ENCODE data around the gene LYPD6B.

LYPD6B gene

DNA sequence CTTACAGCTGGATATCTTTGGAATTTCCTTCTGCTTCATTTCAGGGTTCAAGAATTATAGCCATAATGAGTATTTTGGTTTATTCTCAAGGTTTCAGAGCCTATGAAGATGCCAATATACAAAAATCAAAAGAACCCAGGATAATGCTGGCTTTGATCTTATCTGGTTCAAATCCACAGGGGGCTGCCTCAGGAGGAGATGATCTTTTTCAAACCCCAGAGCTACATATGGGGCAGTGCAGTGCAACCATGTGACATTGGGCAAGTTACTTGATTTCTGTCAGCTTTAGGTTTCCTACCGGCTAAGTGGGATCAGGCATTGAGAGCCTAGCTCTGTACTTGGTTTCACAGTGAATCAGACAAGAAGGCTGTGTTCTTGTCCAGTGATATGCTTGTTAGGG, 23.0 kb upstream of the LYPD6B start:
- no peak for DNase-seq

DNA sequence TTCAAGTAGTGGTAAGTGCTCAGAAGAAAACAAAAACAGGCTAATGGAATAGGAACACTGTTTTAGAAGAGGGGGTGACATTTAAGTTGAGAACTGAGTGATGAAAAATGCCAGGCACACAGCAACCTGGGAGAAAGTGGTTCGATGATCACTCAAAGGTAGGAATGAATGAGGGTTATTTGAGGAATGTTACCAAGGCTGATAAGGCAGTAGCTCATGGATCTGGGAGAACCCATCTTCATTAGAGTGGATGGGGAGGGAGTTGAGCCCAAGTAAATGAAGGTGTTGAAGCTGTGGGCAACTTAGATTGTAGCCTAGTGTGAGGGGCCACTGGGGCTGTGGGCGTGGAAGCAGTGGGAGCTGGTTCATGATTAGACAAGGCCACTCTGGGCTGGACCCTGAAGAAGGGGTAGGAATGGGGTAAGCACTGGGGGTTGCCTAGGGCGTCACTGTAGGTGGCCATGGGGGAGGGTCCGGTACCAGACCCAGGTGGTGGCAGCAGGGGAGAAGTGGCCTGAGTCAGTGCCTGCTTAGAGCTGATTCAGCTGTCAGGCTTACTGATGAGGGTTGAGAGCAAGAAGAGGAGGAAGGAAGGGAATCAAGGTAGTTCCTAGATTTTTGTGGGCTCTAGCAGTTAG, 22.5 kb upstream of the LYPD6B start:
- no peak for DNase-seq

DNA sequence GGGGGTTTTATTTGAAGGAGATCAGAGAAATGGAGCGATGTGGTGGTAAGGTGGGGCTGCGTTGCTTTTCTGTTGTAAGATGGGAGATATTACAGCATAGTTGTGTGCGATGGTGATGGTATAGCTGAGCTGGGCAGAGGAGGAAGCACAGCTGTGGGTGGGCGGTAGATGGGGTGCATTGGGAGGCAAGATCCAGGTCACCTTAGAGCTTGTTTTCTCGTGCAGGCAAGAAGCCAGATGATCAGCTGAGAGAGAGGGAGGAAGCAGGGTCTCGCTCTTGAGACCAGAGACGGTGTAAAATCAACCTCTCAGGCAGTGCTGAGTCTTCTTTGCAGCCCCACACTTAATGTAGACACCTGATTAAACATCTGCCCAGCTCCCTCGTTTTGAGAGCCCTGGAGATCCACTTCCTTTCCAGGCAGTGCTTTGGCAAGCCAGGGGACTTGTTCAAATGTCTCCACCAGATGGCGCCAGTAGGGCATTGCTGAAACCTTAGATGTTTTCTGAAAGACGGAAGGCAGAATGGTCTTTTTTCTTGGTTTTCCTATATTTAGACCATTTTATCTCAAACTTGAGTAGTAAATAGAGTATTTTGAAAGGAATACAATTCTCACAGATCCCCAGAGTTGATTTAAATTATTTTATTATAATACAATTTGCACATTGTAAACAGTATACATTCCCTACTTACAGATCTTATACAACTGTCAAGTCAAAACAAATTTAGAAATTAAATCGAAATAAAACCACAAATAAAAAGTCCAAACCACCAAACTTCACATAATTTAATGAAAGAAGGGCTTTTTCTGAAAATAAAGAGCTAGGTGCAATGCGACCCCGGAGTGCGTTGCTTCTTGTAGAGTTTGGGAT, 21.1 kb upstream of the LYPD6B start:
- peak; percentile 72 for DNase-seq

DNA sequence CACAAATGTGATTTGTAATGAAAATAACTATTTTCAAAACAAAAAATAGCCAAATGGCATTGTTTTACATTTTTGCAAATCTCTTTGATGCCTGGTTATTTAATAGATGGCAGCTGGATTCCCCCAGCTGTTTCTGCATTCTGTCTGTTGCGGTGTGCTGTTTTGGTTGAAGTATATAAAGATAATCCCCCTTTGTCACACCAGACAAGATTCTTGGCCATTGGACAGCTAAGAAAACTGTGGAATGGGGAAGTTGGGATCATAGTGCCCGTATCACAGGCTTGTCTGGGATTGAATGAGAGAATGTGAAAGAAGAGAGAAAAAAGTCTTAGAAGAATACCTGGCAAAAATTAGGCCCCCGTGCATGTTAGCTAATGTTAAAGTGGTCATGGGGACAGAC, 19.5 kb upstream of the LYPD6B start:
- DNase-seq = no peak

DNA sequence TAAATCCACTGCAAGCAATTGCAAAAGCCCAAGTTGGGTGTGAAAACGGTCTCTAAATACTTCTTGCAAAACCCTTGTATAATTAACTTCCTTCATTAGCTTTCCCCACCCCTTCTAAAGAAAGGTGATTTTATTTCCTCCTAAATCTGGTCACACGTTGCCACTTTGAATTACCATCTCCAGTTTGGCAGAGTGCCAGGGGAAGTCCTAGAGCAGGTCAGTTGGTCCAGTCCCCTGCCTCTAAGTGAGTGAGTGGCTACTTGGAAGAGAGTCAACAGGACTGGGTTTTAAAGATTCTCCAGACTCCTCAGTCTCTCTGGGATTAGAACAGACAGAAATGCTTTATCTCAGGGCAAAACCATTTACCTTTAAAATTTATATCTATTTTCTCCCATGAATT, 18.7 kb upstream of the LYPD6B start:
- no peak for DNase-seq

DNA sequence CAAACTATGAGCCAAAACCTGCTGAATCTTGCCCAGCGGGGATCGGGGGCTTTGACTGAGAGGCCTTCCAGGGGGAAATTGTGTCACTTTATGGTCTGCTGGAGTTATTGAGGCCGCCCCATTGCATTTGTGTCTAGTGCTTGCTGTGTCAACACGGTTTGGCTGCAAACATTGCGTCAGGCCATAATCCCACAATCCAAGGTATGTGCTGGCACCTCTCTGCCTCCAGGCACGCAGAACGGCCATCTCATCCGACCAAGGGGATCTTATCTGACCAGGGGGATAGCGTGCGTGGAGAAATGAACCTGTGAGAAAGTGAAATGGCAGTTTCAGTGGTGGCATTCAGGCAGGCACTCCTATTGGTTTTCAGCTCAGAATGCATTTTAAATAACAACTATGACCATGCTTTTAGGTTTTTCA, 18.1 kb upstream of the LYPD6B start:
- DNase-seq = no peak

DNA sequence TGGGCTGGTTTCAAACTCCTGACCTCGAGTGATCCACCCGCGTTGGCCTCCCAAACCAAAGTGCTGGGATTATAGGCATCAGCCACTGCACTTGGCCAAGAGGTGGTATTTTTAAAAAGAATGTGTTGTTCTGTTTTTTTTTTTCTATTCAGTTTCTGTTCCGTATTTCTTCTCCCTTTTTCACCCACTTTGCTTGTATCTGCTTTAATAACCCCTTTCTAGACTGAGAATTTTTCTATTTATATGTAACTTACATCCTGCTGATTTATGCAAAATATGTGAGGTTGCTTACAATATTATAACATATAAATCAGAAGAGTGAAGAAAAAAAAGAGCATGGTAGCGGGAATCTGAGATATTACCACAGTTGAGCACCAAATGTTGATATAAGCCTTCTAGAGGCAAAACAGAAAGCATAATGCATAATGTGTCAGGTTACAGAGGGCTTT, 17.2 kb upstream of the LYPD6B start:
- DNase-seq = no peak

DNA sequence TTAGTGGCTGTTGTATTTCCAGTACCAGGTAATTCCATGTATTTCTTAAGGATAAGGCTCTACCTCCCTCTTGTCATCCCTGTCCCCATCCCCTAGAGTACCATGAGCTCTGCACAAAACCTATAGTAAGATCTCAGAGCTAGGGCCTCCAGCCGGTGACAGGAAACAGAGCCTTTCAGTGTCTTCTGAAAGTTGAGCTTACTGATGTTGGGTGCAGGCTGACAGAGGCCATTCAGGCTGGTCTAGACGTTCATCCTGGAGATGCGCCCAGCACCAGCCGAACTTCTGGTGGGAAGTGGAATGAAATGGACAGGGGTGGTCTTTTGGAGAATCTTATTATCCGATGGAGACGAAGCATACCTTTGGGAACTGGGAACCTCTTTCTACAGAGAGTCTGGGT, 16.7 kb upstream of the LYPD6B start:
- DNase-seq = no peak

DNA sequence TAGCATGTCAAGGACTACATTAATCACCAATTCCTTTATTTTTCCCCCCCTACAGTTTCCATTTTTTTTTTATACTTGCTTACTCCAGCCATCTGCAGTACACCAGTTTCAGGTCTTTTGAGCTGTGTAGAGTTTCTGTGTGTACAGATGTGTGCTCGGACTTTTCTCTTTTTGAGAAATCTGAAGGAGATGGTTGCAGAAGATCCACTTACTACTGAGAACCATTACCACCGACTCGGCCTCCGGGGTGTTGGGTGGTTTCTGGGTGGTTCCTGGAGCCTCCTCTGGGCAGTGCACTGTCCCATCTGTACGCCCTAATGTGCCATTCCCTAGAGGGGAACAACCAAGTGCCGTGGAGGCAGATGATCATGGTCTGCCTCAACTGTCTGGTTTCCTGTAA, 15.4 kb upstream of the LYPD6B start:
- no peak for DNase-seq

DNA sequence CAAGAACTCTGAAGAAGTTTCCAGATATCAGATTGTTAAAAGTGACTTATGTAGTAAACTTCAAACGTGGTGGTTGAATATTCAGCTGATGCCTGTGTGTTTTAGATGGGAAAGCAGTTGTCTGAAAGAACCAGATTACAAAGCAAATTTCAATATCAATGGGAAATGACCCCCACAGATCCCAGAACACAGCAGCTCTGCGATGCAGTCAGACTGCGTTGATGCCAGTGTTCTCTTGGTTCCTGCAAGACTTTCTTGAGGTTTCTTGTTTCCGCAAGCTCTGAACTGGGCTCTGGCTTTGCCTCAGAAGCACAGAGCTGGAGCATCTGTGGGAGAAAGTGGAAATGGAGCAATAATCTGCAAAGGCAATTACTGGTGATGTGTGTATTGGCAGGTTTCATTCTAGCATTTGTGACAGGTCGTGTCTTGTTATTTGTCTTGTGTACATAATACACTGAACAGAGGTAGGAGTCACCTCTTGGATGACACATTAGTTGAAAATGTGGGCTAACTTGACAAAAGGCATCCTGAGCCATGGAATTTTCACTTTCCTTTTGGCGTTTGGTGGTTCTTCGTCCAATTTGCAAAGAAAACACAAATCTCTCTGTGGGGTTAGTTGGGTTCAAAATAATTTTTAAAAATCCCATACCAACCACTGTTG, 10.8 kb upstream of the LYPD6B start:
- DNase-seq = no peak

DNA sequence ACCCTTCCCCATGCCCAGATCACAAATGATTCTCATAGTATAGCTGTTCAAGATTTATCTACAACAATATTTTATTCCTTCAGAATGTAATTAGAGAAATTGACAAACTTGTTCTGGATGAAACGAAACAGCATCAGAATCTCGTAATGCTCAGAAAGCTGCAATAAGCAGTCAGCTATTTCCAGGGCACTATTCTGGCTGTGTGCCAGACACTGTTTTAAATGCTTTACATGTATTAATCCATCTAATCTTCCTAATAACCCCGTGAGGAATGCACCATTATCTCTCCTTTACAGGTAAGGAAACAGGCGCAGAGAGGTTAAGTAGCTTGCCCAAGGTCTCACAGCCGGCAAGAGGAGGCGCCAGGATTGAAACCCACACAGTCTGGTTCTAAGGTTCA, 10.1 kb upstream of the LYPD6B start:
- no peak for DNase-seq

DNA sequence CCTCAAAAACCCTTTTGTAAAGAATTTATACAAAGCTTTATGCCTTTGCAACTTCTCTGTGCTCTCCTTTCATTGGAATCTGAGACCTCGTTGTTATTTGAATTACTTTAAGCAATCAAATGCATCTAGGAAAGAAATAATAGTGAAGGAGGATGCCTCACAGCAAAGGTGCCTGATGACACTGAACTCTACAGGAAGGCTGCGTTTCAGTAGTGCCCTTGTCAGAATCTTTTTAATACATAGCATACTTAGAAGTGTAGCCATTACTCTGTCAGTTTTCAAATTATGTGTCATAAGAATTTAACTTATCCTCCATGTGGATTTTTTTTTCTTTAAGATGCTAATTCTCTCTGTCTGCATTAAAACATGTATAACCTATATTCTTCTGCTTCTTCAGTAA, 9.6 kb upstream of the LYPD6B start:
- no peak for DNase-seq

DNA sequence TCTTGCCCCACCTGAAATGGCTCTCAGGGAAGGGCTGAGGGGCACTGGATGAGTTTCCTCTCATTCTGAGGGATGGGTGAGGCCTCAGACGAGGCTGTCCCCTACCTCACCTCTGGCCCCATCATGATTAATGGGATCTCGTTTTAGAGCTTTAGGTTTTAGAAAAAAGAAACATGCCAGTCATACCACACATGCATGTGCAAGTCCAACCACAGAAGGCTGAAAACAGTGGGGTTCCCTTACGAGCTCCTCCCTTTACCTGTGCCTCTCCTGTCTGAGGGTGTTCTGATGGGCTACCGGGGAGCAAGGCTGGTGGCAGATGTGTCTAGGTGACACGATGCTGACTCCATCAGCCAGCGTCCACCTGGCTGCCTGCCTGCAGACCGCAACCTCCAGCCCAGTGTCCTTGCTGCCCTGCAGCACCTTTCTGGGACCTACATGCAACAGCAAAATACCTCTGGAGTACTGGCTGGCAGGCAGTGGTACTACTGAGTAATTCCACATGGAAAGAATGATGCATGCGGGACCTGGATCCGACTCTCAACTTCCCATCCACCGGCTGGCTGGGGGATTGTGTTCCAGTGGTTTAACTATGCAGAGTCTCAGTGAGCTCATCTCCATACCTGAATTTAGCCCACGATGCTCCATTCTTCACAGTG, 9.1 kb upstream of the LYPD6B start:
- DNase-seq = no peak

DNA sequence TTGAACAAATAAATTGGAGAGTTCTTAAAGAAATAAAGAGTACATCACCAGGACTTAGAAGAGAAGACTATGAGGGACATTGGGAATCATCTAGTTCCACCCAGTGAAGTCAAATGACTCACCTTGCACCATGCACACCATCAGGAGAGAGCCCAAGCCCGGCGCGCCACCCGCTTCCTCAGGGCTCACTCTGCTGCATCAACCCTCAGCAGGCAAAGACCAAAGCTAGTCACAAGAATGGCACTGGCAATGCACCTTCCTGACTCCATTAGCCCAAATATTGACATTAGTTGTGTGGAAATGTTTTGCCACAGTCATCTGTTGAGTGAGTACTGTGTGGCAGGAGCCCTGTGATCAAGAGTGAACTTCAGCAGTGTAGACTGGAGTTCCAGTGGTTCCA, 7.1 kb upstream of the LYPD6B start:
- no peak for DNase-seq

DNA sequence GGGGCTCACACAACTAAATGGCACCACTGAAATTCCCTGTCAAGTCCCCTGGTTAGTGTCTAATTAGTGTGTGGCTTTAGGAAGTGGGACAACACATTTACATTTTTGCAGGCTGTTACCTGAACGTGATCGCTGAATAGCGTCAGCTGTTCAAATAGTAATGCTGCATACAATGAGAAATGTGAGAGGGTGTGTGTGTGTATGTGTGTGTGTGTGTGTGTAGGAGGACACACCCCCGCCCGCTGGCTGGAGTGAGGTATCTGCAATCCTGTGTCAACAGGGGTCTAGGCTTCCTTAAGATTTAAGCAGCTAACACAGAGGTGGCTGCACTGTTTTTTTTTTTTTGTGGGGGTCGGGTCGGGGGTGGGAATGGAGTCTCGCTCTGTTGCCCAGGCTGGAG, 4.8 kb upstream of the LYPD6B start:
- no peak for DNase-seq

DNA sequence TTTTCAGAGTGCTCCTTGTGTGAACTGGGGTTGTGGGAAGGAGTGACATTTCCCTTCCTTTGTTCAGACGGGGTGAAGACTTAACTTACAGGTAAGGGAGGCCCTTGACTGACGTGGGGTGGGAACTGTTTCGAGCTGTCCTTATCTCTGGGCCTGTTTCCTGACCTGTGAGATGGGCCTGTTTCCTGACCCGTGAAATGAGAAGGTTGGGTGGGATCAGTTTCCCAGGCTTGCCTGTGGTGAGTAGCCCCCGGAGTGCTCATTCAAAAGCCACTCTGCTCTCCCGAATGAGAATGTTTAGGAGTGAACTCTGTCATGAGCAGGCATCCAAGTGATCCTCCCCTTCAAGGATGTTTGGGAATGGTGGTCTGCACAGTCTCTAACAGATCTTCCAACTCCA, 4.1 kb upstream of the LYPD6B start:
- no peak for DNase-seq

DNA sequence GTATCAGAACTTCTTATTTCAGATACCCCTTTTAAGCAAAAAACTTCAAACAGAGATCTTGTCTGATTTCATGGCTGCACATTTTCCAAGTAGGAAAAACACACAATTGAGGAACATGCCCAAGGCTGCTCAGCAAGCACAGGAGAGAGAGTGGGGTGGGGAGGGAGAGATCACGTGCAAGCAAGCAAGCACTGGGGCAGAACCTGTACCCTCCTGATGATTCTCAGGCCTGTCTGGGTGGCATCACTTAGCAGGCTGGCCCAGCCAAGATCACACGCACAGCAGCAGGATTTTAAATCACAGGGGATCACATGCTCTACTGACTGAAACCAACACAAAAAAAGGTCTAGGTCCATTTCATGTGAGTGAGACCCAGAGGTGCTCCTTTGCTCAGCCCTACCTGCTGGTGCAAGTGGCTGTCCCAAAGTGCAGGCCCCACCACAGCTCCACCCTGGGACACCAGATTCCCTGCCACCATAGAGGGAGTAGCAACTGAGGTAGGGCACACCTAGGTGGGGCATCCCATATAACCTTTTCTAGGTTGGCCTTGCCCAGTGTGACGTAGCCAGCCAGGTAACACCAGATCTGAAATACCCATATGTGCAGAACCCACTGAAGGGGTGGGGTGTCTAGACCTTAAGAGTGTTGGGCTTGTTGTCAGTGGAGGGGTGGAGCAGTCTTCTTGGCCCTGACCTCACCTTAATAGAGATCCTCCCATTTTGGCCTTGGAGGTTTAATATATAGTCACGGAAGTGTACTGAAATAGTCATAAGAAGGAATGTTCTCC, 1.8 kb upstream of the LYPD6B start:
- DNase-seq = no peak

DNA sequence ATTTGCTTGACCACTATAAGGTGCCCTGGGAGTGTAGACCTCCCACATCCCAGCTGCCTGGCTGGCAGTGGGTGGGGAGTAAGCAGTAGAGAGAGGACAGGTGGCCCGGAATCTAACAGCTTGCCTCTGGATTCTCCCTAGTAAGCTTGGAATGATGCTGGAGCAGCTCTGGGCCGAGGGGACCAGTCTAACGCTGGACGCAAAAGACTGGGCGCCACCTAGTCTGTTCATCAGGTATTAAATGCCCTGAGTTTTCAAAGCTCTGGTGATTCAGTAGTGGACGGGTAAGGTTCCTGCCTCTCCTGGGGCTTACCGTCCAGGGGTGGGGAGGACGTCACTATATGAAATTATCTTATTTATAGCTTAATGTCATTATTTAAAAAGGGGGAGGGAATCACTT, 648 bp upstream of the LYPD6B start:
- no peak for DNase-seq

DNA sequence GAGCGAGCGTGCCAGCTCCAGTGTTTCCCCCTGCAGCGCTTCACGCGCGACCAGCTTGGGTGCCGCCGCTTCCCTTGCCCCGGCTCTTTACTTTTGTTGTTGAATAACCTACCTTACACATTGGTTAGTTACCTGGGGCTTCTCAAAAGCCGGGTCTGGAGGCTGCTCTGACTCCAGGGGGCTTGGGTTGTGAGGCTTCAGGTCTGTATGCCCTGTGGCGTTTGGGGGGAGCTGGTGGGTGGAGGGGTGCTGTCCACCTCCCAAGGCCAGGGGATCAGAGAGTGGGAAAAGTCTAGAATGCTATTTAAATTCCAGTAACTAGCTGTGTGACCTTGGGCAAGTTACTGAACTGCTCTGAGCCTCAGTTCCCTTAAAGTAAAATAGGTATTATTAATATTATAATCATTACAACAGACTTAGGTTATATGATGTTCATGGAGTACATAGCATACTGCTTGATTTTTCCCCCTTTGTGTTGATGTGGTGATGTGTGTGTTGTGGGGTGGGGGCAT, 770 bp downstream of the LYPD6B start:
- DNase-seq = no peak

DNA sequence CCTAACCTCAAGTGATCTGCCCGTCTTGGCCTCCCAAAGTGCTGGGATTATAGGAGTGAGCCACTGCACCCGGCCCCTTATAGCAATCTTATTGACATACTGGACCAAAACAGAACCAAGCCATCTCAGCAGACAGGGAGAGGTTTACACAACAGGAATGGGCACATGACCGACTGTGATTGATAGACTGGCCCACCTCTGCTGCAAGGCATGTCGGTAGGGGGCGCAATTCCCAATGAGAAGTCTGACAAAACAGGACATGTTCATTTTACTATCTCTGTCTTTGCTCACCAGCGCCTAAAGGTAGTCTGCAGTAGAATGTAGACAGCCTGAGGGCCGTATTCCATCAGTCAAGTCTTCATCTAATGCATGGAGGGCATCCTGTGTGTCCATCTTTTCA, 2.0 kb downstream of the LYPD6B start:
- DNase-seq = peak; percentile 43

DNA sequence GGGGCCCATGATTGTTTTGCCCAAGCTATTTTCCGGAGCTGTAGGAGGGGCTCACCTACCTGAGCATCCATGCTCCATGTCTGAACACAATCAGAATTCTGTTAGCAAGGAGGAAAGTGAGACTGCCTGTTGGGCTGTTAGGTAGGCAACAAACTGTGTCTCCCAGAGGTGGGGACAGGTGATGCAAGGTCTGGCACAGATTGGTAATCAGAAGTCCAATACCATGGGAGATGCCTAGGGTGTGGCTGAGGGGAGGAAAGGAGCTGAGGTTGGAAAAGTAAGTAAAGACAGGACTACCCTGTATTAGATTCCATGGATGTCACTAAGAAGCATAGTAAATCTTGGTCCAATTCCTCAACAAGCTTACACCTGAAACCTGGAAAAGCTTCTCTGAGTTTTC, 3.0 kb downstream of the LYPD6B start:
- DNase-seq = no peak

DNA sequence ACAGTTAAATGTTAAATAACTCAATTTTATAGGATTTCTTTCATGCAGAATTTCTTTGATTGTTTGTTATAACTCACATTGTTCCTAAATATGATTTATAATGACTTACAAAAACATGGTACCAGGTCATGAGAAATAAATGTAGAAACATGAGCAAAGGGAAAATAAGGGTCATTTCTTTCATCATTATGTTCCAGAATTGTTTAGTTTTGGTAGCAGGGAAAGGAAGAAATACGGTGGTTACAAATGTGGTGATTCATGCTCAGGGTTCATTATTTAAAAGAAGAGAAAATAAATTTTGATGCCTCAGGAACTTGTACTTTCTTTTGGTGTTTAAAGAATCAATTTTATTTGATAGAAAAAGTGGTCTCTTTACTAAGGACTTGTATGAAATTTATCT, 4.4 kb downstream of the LYPD6B start:
- DNase-seq = no peak

DNA sequence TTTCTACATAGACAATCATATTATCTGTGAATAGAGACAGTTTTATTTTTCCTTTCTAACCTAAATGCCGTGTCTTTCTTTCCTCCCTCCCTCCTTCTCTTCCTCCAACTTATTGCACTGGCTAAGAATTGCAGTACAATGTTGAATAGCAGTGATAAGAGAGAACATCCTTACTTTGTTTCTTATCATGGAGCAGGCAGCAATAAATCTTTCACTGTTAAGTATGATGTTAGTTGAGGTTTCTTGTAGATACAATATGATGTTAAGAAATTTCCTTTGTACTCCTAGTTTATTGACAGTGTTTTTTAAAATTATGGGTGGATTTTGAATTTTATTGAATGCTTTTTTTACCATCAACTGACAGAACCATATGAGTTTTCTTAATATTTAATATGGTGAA, 6.0 kb downstream of the LYPD6B start:
- DNase-seq = no peak

All from hematopoietic multipotent progenitor cell treated with erythropoietin and hydrocortisone succinate and interleukin-3 and kit ligand, for 8 days (in vitro differentiated cells).